Left ventricle myocardium superior (tissue), 1 donor: ENCODE measurements around the gene UPF1. TPM values are rescaled to one million over a fixed set of nuclear protein-coding genes. Genes with fewer than 3 reads are reported as not detected.
"Not testable (repeated sequence)": the region's sequence is repeated elsewhere in the genome, so short reads cannot be mapped to it uniquely, and the experiment has no call there.

Experiments used
- ATAC-seq: fragments of 200-7000 bp; cut with Tn5 transposase; one replicate; pipeline ENCODE4 v1.9.1; 2020; ENCODE audit warnings: mild to moderate bottlenecking, moderate library complexity
- DNase-seq: peaks from one replicate; pipeline ENCODE4 v3.0.0-alpha.2; 2020
- intact Hi-C: fragments of 100-400 bp; cut with micrococcal nuclease; formaldehyde crosslinking; loops from one replicate; pipeline ENCODE4 v1.11.0; 2022
- total RNA-seq: library from RNA; stranded (reverse); fragmentation: NEBNext Ultra II Directional; extraction: Animal tissue kit (Norgen Biotek cat#: 25700); gene quantifications from one replicate; pipeline ENCODE4 v1.2.1, GENCODE V29; 2021
- donor health status: DM: no; HTN: yes; CAD: no; lungs with severe emphysema.

Gene UPF1
- total RNA-seq, 1 donor from 2014 or later, result 37.3 TPM

DNA sequence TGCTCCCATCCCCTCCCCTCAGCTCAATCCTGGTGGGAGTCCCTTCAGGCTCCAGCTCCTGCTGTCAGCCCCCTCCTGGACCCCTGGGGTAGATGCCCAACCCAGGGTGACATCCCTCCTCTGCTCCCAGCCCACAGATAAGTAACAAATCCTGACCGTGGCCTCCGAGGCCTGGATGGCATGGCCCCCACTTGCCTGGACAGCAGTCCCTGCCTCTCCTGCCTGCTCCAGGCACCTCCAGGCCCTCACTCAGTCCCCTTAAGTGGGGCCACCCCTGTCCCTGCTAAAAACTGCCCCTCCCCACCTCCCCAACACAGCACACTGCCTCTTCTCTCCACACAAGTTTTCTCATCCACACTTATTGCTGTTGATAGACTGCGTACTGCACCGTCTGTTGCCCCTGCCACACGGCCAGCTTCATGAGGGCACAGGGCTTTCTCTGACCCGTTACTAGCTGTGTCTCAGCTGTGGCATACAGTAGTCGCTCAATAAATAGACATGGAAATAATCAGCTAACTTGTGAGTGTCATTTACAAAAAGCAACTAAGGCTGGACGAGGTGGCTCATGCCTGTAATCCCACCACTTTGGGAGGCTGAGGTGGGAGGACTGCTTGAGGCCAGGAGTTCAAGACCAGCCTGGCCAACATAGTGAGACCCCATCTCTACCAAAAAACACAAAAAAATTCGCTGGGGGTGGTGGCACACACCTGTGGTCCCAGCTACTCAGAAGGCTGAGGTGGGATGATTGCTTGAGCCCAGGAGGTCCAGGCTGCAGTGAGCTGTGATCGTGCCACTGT lies 58.4 kb downstream of the UPF1 start:
- intact Hi-C loops, result no loop called here
- ATAC-seq (no peak), DNase-seq (no peak)

DNA sequence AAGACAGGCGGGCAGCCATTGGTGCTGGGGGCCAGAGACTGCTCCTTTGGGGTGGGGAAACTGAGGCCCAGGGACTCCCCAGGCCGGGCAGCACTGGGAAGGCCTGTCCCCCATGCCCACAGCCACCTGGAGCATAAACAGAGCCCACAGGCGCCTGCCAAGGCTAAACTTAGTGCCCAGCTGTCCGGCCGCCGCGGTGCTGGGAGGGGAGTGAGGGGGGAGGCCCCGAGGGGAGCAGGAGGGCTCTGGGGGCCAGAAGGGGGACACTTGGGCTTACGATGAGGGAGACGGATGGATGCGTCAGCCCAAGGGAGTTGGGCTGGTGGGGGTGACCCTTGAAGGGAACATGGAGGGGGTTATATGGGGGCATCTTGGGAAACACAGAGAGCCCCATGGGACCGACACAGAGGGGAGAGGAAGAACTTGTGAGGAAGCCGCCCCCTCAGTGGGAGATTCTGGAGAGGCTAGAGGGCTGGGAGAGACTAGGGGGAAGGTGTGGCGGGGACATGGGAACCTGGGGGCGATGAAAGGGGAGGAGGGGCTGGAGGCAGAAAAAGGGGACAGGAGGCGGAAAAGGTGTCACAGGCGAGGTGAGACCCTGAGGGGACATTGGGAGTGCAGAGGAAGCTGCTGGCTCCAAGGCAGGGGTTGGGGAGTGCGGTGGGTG lies 62.0 kb downstream of the UPF1 start:
- no peak for DNase-seq
- peak; percentile 12 for ATAC-seq

DNA sequence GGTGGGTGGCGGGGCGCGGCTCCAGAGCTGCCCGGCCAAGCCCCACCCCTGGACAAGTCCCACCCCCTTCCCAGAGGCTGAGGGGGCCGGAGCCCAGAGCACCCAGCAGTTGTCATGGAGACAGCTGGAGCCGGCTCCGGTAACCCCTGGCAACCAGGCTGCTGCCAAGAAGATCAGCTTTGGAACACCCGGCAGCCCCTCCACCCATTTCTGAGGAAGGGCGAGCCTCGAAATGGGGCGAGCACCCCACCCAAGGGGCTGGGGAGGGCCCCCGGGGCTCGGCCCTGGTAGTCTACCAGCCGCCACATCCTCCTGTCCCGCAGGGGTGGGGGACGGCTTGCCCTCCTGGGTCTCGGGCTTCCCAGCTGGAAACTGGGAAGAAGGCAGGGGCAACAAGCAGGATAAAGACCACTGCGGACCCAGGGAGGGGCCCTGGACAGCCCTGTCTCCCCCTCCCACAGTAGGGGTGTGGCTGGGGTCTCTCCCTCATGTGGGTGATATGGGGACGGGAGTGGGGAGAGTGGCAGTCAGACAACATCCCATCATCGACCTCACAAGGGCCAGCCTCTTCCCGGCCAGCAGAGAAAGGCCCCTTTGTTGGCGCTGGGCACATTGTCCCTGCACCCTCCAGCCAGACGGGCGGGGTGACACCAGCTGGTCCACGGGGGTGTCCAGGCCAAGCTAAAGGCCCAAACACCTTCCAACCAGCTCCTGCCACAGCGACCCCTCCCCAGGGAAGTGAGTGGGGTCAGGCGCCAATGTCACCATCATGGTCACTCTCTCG lies 62.7 kb downstream of the UPF1 start:
- intact Hi-C loops, result no loop called here
- ATAC-seq, result peak; percentile 36

More for the DNA sequence above, 62.0 kb downstream of the UPF1 start:
- intact Hi-C loops, result no loop called here

DNA sequence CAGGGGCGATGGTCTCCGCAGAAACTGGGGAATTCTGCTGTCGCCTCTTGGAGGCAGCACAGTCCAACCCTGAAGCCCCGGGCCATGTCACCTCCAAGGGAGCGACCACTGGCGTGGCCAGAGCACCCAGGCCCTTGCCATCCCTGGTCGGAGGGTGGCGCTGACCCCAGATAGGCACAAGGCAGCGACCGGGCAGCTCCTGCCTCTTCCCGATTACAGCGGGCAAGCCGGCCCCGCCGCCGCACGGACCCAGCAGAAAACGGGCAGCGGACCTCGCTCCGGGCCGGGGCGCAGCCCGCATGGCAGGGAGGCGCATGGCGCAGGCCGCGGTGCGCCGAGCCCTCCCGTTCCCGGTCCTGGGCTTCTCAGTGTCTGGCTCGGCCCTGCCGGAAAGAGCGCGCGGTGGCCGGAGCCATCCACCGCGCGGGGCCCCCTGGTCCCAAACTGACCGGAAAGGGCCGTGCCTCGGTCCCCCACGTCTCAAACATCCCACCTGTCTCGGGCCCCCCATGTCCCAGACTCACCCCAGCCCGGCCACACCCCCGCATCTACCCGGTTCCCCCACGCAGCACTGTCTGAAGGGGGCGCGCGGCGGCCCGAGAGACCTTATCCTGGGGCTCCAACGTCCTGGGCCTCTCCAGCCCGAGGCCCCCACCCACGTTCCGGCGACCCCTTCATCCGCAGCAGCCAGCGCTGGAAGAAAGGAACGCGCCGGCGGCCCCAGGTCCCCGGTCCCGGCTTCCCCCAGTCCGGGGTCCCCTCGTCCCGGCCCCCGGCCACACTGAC lies 63.5 kb downstream of the UPF1 start:
- ATAC-seq (peak; percentile 64), DNase-seq (peak; percentile 56)
- intact Hi-C loops, result no loop called here

More for the DNA sequence above, 62.7 kb downstream of the UPF1 start:
- DNase-seq, result no peak

DNA sequence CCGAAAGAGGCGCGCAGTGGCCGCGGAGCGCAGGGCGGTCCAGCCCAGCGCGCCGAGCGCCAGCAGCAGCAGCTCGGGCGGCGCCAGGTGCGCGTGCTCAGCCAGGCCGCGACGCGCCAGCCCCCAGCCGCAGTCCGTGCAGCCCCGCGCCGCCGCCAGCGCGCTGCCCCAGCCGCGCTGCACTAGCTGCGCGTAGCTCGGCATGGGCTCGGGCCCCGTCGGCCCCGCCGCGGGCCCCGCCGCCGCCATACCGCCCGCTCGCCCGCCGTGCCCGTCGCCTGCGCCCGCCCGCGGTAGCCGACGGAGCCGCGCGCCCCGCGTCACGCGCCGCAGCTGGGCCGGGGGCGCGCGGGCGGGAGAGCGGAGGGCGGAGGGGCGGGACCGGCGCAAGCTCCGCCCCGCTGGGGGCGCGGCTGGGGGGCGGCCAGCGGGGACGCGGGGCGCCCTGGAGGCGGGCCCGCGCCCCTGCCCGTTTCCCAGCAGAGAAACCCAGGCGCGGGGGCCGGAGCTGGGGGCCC lies 64.1 kb downstream of the UPF1 start, which contains the start of gene CERS1:
Gene CERS1, minus strand, starts transcription at position 335 of the 518 bp plus-strand sequence. Its CDS starts 86 bp downstream, at position 249.
- DNase-seq (no peak), ATAC-seq (peak; percentile 20)
- intact Hi-C loops, result no loop called here

DNA sequence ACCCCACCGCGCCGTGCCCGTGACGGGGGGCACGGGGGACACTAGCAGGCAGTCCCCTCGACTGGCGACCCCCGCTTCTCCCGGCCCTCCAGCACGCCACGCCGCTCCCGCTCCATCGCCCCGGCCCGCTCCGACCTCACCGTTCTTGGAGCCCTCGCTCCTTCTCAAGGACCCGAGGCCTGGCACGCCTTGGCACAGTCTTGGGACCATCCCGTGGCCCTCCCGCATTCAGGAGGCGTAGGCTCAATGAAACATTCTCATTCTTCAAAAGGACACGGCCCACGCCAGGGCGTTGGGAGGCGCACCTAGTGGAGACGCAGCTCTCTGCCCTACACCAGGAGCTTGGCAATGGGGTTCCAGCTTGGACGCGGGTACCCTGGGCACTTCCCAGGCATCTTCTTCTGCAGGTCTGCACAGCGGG lies 64.7 kb downstream of the UPF1 start:
- intact Hi-C loops, result no loop called here
- no peak for ATAC-seq
- DNase-seq, result no peak

DNA sequence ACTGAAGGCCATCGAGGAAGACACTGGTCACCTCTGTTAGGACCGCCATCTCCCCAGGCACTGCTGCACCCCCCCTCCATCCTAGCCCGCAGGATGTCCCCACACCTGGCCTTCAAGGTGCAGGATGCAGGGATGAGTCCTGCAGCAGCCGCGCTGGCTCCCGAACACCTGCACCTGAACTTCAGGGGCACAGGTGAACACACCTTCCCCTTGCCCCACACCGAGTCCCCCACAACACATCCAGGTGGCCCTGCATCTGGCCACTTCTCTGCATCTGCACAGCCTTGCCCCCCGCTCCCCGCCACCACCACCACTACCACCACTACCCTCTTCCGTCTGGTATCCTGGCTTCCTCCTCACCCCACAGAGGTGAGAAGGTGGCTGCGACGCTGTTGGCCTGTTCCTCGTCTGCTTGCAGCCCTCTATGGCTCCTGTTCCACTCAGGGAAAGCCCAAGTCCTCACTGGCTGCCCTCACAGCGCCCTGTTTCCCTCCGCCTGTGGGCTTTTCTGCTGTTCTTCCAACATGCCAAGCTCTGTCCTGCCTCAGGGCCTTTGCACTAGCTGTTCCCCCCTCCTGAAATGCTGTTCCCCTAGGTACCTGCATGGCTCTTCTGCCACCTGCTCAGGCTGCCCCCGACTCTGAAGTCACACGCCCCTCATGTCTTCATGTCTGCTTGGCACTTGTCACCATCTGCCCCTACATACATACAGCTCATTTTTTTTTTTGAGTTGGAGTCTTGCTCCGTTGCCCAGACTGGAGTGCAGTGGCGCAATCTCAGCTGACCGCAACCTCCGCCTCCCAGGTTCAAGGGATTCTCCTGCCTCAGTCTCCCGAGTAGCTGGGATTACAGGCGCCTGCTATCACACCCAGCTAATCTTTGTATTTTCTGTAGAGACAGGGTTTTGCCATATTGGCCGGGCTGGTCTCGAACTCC lies 65.6 kb downstream of the UPF1 start:
- ATAC-seq (no peak), DNase-seq (no peak)
- intact Hi-C loops, result no loop called here

DNA sequence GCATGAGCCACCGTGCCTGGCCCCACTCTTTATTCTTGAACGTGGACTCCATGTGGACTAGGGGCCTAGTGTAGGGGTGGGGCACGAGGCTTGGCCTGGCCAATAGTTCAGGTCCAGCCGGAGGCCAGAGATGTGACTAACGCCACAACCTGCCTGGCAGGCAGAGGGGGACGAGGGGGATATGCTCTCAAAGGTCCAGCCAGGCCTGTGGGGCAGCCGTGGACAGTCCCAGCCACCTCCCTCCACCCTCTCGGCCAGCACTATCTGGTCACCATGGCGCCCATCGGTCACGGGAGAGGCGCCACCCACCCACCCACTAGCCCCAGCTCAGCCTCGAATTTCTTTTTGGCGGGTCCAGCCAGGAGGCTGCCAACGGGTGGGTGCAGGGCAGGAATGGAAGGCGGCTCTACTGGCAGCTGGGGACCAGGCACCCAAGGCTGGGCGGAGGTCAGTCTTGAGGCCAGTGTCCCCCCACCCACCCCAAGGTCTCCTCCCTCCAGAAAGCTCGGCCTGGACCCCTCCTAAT lies 66.4 kb downstream of the UPF1 start:
- intact Hi-C loops, result no loop called here
- DNase-seq, result no peak
- no peak for ATAC-seq

DNA sequence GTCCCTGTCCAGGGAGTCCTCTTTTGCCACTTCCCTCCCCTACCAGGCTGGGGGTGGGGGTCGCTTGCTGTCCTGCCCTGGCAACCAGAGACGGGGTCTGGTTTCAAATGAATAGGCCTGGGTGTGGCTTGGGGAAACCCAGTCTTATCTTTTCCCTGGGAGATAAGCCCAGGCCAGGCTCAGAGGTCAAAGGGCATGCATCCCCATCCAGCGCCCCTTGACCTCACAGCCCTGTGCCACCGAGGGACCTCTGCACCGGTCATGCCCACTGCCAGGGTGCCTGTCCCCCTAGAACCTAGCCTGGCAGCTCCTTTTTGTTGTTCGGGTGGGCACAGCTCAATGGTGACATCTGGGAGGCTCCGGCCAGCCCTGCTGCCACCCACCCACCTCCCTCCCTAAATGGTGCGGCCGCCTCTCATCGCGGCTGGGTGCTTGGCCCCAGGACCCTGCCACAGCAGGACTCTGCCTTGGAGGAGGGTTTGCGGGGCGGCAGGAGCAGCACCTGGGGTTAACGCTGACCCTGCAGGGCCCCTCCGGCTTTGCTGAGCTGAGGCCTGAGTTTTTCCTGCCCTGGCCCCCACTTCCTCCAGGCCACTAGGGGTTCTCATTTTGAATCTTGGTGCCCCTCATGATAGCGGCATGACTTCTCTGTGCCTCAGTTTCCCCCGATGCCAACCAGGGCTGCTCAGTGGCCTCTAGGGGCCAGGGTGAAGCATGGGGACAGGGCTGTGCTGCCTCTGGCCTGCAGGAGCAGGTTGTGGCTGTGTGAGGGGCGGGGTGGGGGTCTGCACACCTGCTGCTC lies 67.0 kb downstream of the UPF1 start:
- no peak for ATAC-seq
- DNase-seq, result no peak
- intact Hi-C loops, result no loop called here

DNA sequence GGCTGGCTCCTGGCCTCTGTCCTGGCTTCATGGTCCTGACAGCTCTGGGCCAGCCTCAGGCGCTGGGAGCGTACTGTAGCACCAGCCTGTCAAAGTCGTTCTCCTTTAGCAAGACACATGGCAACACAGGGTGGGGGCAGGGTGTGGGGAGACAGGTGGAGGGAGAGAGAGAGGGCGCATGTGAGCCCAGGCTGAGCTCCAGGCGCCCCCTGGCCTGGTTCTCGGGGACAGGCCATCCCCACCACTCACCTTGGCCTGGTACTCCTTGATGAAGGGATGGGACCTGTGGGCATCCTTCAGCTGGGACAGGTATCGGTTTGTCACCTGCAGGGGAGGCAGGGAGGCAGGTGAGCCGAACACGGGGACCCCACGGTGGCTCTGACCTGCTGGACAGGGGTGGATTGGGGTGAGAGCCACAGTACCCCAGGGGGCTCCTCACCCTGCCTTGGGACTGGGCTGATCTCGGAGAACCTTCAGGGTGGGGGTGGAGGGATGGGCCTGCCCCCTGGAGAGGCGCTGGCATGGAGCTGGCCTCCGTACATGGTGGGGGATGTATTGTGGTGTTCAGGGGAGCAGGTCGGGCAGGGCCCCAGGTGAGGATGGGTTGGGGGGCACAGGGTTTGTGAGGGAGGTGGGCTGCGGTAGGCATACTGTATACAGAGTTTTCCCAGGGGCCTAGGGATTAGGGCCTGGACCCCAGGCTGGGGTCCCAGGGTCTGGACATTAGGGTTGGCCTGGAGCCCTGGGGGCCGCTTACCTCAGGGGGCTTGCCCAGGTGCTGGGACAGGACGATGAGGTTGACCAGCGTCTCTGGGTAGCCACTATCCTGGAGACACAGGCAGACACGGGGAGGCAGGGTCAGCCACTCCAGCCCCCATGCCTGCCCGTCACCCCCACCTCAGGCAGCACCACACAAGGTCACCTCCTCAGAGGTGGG lies 68.1 kb downstream of the UPF1 start:
- intact Hi-C loops, result no loop called here
- DNase-seq (no peak), ATAC-seq (no peak)

DNA sequence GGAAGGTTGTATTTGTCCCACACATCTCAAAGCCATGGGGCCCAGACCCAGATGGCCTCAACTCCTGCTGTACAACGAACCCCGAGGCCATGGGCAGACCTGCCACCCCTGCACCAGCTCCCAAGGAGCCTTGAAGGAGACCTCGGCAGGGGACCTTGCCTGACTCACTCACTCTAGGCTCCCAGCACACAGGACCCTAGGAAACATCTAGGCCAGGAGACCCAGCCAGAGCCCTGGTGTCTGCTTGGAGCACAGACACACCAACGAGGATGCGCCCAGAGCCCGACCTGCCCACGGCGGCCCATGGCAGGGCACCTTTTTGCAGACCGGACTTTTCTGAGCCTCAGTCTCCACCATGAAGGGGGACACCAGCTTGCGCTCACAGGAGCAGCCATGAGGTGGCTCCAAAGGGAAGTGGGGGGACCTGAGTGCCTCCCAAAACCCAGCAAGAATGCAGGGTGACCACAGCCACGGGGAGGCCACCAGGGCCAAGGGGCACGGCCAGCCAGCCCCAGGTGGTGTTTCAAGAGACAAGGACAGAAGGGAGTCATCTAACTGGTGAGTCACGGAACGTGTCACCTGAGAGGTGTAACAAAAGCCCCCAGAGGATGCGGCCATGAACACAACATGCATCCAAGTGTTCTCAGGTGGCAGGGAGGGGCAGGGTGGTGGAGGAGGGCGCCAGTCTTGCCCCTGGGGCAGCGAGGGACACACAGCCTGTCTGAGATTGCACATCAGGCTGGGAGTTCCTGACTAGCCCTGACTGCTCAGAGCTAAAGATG lies 69.1 kb downstream of the UPF1 start:
- intact Hi-C loops, result no loop called here
- no peak for DNase-seq
- no peak for ATAC-seq

DNA sequence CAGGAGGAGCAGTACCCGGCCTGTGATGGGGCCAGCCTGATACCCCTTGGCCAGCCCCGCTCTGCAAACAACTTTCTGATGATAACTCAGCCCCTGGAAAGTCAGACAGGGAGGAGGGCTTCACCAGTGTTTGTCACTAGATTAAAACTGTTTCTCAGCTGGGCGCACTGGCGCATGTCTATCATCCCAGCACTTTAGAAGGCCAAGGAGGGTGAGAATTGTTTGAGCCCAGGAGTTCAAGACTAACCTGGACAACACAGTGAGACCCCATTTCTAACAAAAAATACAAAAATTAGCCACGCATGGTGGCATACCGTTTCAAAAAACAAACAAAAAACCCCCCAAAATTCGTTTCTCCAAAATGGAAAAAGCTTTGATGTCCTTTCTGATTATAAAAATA lies 69.7 kb downstream of the UPF1 start:
- no peak for ATAC-seq
- DNase-seq, result no peak
- intact Hi-C loops, result no loop called here

DNA sequence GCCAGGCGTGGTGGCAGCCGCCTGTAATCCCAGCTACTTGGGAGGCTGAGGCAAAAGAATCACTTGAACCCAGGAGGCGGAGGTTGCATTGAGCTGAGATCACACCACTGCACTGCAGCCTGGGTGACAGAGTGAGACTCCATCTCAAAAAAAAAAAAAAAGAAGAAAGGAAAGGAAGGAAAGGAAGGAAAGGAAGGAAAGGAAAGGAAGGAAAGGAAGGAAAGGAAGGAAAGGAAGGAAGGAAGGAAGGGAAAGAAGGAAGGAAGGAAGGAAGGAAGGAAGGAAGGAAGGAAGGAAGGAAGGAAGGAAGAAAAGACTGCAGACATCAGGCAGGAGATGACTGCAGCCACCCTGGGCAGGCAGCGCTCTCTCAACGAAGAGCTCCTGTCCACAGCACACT lies 70.8 kb downstream of the UPF1 start:
- DNase-seq, ATAC-seq, intact Hi-C loops: not testable (repeated sequence)

DNA sequence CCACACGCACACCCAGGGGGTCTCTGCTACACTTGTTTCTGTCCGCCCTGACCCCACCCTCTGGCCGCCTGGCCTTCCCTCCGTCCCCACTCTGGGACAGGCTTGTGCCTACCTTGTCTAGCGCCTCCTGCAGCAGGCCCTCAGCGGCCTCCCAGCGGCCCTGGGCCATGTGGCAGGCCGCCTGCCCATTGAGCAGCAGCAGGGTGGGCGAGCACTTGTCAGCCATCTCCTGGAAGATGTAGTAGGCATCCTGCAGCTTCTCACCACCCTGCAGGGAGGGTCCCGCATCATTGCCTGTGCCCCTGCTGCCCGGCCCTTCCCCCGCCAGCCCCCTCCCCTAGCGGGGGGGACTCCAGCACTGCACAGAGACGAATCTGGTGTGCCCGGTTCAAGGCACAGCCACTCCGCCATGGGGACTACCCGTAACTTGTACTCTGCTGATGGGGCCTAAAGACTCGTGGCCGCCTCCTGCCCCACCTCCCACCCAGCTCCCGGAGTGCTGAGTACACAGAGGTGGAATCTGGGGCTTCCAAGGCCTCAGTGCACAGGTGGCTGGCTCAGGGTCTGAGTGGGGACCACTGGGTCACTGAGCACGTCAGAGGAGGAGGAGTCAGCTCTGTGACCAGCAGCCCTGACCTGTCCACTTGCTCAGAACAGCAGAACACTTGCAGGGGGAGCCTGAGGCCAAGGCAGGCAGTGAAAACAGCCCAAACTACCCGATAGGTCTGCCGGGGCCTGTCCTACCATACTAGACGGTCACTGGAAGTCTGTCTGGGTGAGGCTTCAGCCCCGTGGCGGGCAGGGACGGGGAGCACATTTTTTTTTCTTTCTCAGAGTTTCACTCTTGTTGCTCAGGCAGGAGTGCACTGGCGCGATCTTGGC lies 71.6 kb downstream of the UPF1 start:
- no peak for ATAC-seq
- intact Hi-C loops, result no loop called here
- DNase-seq, result no peak
